Erythroblast (primary cell): Measurements from ENCODE around the gene C4B.
"Not testable (repeated sequence)": the region's sequence is repeated elsewhere in the genome, so short reads cannot be mapped to it uniquely, and the experiment has no call there.

Experiments
- DNase-seq, 2 experiments: peaks; one replicate each; lab custom pipeline; 2025; lab: John Stamatoyannopoulos, UW
- GATA1 ChIP-seq: IDR thresholded peaks from 2 replicates; pipeline ENCODE4 v1.6.1; 2011; ENCODE audit warnings: low read depth, mild to moderate bottlenecking, control low read depth, low read length, moderate library complexity
- POLR2A ChIP-seq: IDR thresholded peaks from 2 replicates; pipeline ENCODE4 v1.6.1; 2011; ENCODE audit warnings: mild to moderate bottlenecking, low read length

Gene C4B

DNA sequence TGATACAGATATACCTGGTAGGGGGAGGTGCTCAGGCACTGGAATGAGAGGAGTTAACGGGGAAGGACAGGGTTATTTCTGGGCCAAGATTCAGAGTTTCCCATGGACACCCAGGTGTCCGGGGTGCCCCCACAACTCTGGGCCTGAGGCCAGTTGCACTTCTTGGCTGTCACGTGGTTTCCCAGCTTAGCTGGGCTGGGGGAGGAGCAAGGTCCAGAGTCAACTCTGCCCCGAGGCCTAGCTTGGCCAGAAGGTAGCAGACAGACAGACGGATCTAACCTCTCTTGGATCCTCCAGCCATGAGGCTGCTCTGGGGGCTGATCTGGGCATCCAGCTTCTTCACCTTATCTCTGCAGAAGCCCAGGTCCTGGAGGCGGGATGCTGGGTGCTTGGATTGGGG lies at the start of gene C4B:
Gene C4B, plus strand, starts transcription at position 249 of the 400 bp plus-strand sequence. Its CDS starts 51 bp downstream, at position 300.
- not testable (repeated sequence) for DNase-seq

DNA sequence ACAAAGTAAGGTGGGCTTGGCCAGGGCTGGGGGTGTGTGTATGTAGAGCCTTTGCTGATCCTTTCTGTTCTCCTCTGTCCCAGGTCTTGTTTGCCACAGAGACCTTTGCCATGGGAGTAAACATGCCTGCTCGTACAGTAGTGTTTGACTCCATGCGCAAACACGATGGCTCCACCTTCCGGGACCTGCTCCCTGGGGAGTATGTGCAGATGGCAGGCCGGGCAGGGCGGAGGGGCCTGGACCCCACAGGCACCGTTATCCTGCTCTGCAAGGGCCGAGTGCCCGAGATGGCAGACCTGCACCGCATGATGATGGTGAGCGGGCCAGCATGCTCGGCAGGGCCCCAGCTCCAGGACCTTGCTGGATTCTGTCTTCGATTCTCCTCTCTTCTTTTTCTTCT lies 48.9 kb upstream of the C4B start:
- no peak for TF ChIP-seq GATA1
- no peak for TF ChIP-seq POLR2A

DNA sequence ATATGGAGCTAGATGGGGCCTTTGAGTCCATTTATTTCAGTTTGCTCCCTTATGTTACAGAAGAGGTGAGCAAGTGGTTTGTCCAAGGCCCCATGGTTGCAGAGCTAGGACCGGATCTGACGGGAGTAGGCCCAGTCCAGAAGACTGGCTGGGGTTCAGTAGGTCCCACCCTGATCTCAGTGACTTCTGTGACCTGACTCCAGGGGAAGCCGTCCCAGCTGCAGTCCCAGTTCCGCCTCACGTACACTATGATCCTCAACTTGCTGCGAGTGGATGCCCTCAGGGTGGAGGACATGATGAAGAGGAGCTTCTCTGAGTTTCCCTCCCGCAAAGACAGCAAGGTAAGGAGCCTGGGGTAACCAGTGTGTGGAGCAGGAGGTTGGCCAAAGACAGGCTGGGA lies 48.1 kb upstream of the C4B start:
- no peak for TF ChIP-seq POLR2A
- no peak for TF ChIP-seq GATA1
- DNase-seq = no peak

More for the DNA sequence above, 48.9 kb upstream of the C4B start:
- DNase-seq = no peak

DNA sequence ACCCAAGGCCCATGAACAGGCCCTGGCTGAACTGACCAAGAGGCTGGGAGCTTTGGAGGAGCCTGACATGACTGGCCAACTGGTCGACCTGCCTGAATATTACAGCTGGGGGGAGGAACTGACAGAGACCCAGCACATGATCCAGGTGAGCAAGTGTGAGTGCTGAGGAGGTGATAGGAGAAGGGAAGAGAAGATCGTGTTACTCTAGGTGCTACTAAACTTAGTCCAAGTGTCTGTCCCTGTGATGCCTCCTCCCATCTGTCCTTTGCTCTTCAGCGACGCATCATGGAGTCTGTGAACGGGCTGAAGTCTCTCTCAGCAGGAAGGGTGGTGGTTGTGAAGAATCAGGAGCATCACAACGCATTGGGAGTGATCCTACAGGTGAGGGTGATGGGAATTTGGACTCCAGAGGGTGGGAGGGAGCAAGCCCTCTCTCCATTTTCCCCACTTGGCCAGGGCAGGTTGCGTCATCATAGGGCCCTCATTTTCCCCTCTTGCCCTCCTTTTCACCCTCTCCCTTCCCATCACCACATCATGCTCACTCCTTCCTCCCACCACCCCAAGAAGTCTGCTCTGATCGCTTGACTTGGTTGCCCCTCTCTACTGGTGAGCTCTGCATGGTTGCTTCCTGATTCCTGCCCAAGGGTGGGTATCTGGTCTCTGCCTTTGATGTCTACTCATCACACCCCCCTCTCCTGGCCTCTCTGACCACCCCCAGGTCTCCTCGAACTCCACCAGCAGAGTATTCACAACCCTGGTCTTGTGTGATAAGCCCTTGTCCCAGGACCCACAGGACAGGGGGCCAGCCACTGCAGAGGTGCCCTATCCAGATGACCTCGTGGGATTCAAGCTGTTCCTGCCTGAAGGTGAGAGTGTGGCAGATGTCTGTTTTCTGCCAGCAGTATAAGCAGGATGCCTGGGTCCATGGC lies 47.3 kb upstream of the C4B start:
- DNase-seq = no peak
- TF ChIP-seq POLR2A (no peak), GATA1 (no peak)

DNA sequence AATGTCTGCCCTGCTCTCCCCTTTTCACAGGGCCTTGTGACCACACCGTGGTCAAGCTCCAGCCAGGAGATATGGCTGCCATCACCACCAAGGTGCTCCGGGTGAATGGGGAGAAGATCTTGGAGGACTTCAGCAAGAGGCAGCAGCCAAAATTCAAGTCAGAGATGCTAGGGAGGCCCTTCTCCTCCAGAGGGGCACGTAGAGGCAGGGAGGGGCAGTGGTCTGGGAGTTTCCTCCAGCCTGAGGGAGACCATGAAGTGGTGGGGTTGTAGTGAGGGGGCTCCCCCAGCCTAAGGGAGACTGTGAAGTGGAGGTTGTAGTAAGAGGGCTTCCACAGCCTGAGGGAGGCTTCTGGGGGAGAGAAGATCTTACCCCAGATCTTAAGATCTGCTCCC lies 46.7 kb upstream of the C4B start:
- no peak for DNase-seq
- TF ChIP-seq GATA1 = no peak
- no peak for TF ChIP-seq POLR2A

DNA sequence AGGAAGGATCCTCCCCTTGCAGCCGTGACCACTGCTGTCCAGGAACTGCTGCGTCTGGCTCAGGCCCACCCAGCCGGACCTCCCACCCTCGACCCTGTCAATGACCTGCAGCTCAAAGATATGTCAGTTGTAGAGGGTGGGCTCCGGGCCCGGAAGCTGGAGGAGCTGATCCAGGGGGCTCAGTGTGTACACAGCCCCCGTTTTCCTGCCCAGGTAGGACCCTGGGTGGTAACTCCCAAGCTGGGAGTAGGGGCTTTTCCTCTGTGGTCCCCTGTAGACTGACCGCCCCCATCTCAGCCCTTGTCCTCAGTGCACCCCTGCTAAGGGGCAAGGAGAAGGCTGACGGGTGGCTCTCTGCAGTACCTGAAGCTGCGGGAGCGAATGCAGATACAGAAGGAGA lies 46.3 kb upstream of the C4B start:
- TF ChIP-seq GATA1 (no peak), POLR2A (no peak)
- DNase-seq = no peak

DNA sequence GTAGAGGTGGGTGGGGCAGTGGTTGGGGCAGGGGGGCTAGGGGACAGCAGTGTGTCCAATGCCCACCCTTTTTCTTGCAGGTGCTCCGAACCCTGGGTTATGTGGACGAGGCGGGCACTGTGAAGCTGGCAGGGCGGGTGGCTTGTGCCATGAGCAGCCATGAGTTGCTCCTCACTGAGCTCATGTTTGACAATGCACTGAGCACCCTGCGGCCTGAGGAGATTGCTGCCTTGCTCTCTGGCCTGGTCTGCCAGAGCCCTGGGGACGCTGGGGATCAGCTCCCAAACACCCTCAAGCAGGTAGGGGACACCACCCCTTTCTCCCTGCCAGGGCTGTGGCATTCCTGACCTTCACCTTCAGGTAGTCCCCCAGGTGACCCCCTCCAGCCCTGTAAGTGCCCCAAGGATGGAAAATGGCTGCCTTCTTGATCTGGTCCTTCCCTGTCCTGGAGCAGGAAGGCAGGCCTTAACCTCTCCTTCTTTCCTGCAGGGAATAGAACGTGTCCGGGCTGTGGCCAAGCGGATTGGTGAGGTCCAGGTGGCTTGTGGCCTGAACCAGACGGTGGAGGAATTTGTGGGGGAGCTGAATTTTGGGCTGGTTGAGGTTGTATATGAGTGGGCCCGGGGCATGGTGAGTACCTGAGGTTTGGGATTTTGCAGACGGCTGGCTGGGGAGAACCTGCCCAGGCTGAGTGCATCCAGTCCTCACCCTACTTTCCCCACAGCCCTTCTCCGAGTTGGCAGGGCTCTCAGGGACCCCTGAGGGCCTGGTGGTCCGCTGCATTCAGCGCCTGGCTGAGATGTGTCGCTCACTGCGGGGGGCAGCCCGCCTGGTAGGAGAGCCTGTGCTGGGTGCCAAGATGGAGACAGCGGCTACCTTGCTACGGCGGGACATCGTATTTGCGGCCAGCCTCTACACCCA lies 45.5 kb upstream of the C4B start:
- TF ChIP-seq GATA1 = no peak
- TF ChIP-seq POLR2A = no peak
- no peak for DNase-seq

DNA sequence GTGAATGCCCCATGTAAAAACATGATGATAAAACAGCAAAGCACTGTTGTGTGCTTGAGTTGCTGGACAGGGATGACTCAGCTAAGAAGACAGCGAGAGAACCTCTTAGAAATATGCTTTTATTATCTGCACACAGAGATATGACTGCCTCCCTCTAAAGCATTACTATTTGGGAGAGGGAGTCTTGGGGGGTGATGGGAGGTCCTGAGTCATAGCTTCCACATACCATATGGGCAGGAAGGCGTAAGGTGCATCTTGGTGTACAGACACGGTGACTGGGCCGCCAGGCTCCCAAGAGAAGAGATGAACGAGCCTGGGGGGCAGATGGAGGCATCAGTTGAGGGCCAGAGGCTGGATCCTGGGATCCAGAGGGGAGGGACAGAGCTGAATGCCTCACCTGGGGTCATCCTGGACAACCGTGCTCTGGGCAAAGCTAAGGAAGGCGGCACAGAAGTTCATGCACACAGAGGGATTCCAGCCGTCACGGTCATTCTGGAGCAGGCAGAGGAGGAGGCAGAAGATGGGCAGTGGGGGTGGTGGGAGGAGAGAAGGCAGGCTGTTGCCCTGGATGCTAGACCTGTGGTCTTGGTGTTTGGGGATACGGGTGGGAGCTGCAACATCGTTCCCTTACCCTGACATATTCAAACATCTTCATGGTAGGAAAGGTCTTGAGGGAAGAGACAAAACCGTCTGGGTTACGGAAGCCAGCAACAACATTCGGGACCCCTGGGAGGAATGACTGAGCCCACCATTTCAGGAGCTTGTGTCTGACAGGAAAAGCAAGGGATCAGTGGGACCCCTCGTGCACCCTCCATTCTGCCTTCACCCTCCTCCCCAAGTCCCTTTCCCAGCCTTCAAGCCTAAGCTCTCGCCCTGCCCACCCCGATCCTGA lies 44.6 kb upstream of the C4B start:
- DNase-seq = peak; percentile 51 to 62
- TF ChIP-seq GATA1 (no peak), POLR2A (no peak)

DNA sequence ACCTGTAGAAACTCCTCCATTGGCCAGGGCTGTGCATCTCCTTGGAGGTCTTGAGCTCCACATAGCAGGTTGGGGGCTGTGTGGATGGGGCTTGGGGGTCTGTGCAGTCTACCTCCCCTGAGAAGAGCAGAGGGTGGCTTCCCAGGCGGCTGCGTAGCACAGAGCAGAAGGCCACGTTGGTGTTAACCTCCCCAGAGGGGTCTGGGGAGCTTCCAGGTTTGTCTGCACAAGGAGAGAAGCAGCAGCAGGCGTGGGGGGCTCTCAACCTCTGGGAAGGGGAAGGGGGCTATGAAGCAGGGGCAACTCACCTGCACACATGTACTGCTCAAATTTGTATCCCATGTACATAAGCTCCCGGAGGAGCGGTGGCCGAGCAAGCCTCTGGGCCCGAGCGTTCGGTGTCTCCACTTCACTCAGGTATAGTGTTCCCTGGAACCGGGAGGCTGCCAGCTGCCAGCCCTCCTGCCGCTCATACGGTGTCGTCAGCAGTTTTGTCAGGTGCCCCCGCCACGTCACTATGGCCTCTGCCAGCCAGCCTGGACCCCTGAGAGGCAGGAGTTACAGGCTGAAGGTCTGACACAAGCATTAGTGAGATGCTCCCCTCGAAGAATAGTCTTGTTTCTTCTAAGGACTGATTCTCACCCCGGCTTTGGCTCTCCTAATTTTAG lies 43.9 kb upstream of the C4B start:
- TF ChIP-seq POLR2A (no peak), GATA1 (no peak)
- no peak for DNase-seq

DNA sequence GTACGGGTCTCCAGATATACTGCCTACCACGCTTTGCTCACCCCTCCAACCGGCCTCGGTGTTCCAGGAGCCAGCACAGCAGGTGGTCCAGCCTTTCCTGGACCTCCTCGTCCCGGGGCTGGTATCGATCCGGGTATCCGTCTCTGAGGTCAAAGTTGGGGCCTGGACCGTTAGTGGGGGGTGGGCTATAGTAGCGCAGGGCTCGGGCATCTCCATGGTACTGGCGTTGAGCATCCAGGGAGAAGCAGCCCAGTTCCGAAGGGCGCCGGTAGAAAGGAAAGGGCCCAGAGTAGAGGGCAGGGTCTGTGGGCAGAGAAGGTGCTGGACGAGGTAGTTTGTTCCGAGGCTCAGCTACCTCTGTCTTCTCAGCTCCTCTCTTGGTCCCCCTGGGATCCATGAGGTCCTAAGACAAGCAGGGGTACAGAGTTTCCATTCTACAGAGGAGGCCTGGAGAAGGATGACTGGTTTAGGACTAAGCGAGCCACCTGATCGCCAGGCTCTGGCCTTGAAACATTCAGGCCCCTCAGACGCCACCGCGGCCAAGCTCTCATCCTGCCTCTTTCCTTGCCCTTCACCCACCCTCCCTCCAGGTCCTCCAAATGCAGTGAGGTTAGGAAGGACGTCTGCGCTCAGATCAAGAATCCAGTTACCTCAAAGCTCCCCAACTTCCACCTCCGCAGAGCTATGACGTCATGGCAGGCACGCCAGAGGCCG lies 43.2 kb upstream of the C4B start:
- no peak for TF ChIP-seq GATA1
- TF ChIP-seq POLR2A = no peak
- no peak for DNase-seq

DNA sequence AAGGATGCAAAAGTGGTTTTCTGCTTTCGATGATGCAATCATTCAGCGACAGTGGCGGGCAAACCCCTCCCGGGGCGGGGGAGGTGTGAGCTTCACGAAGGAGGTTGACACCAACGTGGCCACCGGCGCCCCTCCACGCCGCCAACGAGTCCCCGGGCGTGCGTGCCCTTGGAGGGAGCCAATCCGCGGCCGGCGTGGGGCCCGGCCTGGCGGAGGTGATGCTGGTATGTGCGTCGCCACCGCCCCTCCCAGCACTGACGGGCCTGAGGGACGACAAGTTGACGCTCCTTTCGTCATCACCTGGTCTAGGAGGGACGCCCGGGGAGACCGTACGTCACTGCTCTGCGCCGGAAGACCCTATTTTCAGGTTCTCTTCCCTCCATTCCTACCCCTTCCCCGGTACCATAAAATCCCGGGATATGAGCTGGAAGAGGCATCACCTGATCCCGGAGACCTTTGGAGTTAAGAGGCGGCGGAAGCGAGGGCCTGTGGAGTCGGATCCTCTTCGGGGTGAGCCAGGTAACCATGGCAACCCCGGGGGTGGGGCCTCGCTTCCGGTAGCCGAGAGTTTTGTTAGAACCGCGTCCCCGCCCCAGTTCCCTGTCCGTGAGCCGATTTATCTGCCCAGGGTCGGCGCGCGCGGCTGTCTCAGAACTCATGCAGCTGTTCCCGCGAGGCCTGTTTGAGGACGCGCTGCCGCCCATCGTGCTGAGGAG lies 42.4 kb upstream of the C4B start, which contains the start of gene DXO:
Gene DXO, minus strand, starts transcription at position 146 of the 716 bp plus-strand sequence. CDS start 463 bp downstream, outside the sequence.
- peak; percentile 99 for DNase-seq
- TF ChIP-seq GATA1 = no peak
- TF ChIP-seq POLR2A = peak; percentile 61
